ENCODE measurements around the gene MUC15. TPM values are rescaled to one million over a fixed set of nuclear protein-coding genes. Genes with fewer than 3 reads are reported as not detected.

The MUC15 gene
- total RNA-seq, 1 donor from 2014 or later: not detected

DNA sequence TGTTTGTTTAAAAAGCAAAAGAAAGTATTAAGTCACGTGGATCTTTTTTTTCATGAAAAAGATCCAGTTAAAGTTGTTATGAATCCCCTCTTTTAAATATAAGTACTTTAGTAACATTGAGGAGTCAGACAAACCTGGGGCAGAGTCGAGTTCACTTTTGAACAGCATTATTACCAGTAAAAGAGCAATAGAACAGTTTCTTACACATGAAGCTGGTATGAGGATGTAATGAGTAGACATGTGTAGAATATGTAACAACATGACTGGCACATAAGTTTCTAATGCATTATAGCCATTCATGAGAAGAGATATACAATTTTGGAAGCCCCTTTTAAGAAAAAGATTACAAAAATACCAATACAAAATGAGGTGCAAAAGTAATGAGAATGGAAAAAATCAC, 7.6 kb upstream of the MUC15 start:
- no peak for ATAC-seq
- DNase-seq (ENCODE audit: missing footprints): no peak
- intact Hi-C loops (cut with DNase I): no loop called here

DNA sequence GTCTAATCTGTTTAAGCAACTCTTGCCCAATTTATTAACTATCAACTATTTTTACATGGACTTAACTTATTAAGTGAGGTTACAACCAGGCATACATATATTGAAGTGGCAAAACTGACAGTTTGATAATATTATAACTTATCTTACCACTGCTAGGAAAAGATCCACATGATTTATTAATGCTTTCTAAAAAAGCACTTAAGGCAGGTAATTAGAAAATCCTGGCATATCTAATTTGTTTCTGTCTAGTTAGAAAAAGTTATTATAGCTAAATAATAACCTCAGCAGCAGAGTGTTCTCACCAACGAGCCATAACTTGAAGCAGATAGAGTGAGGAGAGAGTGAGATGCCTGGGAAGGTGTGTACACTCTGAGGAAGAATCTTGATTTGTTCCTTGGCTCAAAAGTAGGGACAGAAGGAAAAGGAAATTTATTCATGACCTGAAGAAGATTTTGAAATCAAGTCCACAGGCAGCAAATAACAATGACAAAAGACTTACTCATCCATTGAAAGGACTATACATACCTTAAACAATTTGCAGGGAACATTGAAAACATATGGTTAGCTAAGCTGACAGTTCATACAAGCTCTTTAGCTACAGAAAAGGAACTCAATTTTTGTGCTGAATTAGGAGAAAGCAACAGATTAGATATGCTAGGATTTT, 7.1 kb upstream of the MUC15 start:
- DNase-seq (ENCODE audit: missing footprints): no peak
- intact Hi-C loops (cut with DNase I): no loop called here
- no peak for ATAC-seq

DNA sequence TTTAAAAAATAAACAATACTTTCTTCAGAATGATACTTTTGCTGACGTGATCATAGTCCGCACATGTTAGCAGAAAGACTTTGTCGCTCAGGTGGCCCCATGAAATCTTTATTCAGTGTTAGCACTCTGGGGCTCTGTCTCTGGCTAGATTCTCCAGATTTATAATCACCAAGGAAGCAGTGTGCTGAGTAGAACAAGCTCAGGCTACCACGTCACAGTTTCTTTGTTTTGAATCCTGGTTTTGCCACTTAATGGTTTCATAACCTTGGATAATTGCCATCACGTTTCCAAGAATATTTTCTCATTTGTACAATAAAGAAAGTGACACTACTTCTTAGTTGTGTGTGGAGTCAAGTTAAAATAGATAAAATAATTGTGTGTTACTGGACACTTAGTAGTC, 3.9 kb upstream of the MUC15 start:
- ATAC-seq: no peak
- DNase-seq (ENCODE audit: missing footprints): no peak

DNA sequence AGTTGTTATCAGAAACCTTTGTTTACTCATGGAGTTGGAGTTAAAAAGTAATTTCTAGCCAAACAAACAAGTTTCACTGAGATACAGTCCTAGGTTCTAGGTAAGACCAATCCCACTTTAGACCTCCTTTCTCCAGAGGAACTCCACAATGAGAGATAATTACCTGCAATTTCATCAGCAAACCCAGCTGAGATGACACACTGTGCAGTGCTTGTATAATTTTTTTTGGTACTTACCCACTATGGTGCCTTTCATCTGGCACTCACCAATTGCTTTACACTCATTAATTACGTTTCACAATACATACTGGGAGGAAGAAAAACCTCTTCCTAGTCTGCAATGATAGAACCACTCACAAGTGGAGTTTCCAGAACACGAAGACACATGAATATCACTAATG, 1.8 kb upstream of the MUC15 start:
- ATAC-seq (no peak), DNase-seq (ENCODE audit: missing footprints) (no peak)
- intact Hi-C loops (cut with DNase I): no loop called here

More for the DNA sequence above, 3.9 kb upstream of the MUC15 start:
- intact Hi-C loops (cut with DNase I): no loop called here

DNA sequence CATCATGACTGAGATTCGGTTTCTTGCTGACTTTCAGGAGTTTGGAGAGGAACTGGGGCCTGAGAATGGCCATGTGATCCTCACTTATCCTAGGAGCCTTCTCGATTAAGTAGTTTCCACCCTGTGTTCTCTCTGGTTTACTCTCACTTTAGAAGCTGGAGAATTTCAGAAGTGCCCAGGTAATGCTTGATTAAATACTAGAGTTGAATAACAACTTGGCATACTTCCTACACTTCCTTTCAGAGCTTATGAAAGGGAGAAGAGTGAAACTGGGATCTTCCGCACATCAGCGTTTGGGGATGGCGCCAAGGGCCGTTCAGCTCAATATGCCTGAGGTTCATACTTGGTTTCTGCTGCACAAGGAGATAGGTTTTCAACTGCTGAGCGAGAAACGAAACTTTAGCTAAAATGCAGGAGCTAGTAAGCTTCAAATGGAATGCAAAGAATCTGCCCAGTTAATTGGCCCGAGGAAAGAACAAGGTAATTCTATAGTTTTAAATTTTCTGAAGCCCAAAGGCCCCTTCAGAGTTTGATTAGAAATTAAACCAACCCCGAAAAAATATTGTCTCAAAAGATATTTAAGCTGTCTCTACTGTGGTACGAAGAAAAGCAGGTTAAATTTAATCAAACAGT, 823 bp upstream of the MUC15 start:
- ATAC-seq (no peak), DNase-seq (ENCODE audit: missing footprints) (no peak)
- intact Hi-C loops (cut with DNase I): no loop called here

DNA sequence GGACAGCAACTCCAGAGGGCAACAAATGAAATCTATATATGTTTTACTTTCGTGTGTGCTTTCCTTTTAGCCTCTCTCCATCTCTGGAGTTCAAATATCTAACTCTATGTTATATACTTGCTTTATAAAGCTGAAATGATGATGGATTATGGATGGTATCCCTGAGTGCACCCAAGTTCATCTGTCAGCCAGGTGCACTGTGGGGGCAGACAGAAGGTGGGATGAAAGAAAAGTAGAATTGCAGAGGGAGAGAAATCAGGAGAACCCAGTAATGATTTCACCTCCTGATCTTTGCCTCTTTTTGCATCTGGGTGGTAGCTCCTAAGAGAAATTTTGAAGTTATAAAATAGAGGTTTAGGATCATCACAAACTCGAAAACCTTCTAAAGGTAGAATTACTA, 2.4 kb downstream of the MUC15 start:
- DNase-seq (ENCODE audit: missing footprints) (no peak), ATAC-seq (no peak)
- intact Hi-C loops (cut with DNase I): no loop called here

DNA sequence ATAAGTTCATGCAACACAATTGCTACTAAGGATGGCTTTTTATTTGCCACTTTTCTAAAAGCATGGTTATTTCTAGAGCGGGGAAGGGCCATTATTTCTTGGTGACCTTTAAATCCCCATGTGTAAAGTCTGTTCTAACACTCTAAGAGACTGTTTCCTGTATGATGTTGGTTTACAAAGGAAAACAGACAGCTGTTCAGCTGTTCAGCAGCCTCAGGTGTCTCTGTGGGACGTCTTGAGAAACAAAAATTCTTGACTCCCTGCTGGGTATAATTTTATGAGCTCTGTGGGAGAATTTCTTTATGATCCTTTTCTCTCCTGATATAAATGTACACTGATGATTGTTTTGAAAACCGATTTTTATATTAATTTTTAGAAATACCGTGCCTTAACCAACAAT, 13.9 kb downstream of the MUC15 start:
- DNase-seq (ENCODE audit: missing footprints) (no peak), ATAC-seq (no peak)
- intact Hi-C loops (cut with DNase I): no loop called here

DNA sequence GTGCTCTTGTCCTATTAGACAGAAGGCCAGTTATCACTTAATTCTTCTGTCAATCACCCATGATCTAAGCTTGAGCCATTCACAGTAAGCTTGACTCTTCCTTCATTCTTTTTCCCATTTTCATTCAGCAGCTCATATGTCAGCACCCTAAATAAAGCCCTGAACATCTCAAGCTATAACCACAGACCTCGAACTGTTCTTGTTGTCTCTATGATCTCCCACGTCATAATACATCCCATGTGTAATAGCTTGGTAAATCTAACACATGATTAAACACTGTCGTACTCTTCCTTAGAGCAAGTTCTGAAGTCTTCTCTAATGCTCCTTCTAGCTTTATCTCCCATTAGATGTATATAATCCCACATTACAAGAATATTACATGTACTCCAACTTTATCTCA, 14.4 kb downstream of the MUC15 start:
- intact Hi-C loops (cut with DNase I): no loop called here
- DNase-seq (ENCODE audit: missing footprints) (no peak), ATAC-seq (no peak)

DNA sequence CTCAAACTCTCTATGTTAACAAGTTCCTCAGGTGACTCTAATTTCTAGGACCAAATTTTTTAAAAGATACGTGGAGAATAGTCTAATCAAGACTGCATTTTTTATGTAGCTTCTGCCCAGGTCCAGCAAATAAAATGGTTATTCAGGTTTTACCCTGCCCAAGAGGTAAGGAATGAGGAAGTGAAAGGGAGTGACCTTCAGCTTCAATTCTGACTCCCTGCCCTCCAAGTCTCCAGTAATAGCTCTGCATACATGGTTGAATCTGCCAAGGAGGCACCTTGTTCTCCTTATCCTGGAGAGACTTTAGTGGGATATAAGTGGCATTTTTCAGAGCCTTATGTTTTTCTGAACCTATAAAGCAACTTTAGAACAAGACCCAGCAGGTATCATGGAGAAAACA, 15.5 kb downstream of the MUC15 start:
- DNase-seq (ENCODE audit: missing footprints) (no peak), ATAC-seq (no peak)
- intact Hi-C loops (cut with DNase I): no loop called here

DNA sequence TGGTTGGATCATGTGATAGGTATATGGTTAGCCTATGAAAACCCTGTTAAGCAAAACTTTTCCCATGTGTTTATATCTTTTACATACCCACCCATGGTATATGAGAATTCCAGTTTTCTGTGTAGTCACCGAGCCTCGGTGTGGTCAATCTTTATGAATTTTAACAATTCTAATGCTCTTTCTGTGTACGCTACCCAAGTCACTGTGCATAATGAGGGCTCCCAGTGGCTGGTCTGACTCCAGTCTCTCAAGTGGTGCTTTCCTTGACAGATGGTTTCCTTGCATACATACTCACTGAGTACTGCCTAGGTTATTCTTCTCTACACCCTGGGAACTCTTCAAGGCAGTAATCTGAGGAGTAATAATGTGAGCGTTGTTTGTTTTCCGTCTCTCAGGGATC, 17.6 kb downstream of the MUC15 start:
- intact Hi-C loops (cut with DNase I): no loop called here
- DNase-seq (ENCODE audit: missing footprints) (no peak), ATAC-seq (no peak)

DNA sequence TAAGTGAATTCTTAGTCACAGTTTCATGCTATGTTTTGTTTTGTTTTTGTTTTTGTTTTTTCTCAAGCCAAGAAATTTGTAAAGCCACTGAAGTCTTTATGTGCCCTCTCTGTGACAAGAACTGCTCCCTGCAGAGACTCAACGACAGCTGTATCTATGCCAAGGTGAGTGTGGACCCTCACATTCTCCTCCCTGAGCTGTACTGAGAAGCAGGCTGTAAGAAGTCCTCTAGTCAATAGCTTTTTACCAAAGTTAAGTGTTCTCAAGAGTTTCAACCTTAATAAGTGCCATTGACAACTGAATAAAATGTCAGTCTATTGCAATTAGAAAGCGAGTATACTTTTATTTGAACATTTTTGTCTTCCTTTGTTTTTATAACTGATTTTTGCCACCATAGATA, 18.9 kb downstream of the MUC15 start:
- DNase-seq (ENCODE audit: missing footprints): no peak
- no peak for ATAC-seq
- intact Hi-C loops (cut with DNase I): no loop called here

DNA sequence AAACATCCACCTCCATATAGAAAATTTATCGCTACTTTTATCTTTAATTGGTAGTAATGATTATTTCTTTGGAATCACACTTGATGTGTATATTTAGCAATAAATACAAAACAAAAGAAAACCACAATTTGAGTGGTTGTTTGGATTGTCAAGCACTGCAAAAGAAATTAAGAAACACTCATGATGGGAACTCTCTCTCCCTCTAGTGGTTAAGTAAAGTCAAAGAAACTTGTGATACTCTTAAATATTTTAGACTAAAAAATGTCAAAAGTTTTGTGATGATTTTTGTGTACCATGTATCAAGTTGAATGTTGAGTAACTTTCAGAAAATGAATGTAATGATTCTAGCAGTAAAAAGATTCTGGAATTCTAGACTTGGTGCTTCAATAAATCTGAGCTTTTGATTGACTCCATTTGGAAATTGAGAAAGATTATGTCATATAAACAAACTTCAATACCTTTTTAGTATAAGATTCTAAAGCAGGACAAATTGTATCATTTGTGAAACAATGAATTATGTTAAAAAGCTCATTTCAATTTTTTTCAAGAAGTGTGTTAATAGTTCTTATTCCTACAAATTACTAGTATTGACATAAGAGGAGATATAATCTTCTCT, 20.8 kb downstream of the MUC15 start:
- intact Hi-C loops (cut with DNase I): no loop called here
- DNase-seq (ENCODE audit: missing footprints): no peak
- no peak for ATAC-seq

DNA sequence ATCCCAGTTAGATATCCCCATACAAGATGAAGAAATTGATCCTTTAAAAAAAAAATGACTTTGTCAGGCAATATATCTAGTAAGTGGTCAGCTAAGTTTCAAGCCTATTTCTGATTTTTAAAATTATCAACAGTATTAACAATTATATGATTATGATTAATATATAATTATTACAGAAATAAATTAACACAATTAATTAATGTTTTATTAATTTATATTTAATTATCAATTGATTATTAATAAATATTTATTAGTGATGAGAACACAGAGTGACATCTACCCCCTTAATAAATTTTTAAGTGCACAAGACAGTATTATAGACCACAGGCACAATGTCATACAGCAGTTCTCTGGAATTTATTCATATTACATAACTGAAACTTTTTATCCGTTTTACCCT, 22.0 kb downstream of the MUC15 start:
- intact Hi-C loops (cut with DNase I): no loop called here
- no peak for ATAC-seq
- no peak for DNase-seq (ENCODE audit: missing footprints)

DNA sequence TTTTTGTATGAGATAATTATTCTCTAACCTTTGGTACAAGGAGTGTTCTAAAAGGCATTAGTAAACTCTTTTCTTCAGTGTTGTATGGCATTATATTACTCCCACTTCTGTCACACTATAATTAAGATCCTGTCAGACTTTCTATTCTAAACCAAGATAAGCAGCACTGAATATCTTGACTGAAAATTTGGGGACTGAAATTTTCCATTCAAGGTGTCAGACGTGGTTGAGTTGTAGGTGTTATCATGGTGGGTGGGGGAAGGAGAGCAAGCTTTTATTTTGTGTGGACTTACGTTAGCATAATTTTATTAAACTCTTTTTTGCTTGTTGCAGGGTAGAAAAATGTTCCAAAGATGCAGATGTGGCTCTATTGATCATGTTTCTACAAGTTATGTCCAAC, 22.9 kb downstream of the MUC15 start:
- DNase-seq (ENCODE audit: missing footprints): no peak
- ATAC-seq: no peak
- intact Hi-C loops (cut with DNase I): no loop called here

DNA sequence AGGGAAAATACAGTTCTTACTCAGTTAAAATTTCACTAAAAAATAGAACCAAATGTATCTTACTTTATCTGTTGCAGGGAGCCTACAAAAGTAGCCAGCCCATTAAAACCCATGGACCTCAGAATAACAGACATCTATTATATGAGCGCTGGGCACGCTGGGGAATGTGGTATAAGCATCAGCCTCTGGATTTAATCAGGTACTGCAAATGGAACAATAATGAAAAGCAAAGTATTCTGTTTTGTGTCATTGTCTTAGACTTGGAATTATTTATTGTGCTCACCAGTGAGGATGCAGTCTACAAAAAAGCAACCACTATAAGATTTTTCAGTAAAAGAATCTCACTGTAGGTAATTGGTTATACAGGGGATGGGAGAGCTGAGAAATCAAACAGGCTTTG, 30.2 kb downstream of the MUC15 start:
- ATAC-seq: no peak
- no peak for DNase-seq (ENCODE audit: missing footprints)
- intact Hi-C loops (cut with DNase I): no loop called here

DNA sequence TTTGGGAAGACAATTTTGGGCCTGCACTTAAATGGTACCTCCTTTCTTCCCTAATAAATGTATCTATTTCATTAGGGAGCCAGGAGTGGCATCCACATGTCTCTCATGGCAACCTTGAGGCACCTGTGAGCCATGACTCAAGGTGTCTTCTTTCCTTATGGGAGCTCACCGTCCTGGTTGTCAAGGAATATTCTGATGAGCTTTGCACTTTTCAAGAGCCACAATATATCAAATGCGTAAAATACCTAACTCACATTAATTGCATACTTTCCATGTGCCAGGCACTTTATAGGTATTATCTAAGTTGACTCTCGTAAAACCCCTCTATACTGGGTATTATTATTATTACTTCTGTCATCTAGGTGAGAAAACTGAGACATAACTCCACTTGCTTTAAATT, 32.5 kb downstream of the MUC15 start:
- ATAC-seq (no peak), DNase-seq (ENCODE audit: missing footprints) (no peak)
- intact Hi-C loops (cut with DNase I): no loop called here

DNA sequence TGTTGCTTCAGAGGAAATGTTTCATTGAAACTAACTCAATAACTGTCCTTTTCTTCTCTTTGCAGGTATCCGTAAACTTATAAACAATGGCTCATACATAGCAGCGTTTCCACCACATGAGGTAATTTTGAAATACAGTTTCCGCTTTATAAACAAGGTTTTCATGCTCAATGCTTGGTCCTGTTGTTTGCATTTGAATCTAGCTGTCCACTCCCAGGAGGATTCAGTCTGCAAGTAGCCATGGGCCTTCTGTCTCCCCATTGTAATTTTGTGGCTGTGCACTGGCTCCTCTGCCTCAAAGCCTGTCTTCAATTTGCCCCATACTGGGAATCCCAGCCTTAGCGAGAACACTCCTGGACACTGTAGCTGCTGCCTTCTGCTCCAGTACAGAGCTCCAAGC, 34.7 kb downstream of the MUC15 start:
- ATAC-seq (no peak), DNase-seq (ENCODE audit: missing footprints) (no peak)
- intact Hi-C loops (cut with DNase I): no loop called here

DNA sequence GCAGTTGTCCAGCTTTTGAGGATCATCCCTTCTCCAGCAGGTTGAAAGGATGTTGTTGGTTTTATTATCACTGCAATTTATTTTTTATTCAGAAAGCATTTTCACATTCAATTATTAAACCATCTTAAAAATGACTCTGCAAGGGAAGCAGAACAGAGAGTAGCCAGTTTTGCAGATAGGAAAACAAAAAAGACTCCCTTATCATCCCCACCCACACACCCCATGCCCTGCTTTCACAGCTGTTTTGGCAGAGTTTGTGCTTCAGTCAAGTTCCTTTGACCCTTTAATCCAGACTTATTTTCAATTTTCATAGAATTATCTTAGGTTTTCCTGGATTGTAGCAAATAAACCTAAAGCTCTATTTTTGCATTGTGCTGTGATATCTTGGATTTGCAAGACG, 44.4 kb downstream of the MUC15 start:
- DNase-seq (ENCODE audit: missing footprints) (no peak), ATAC-seq (no peak)
- intact Hi-C loops (cut with DNase I): no loop called here

DNA sequence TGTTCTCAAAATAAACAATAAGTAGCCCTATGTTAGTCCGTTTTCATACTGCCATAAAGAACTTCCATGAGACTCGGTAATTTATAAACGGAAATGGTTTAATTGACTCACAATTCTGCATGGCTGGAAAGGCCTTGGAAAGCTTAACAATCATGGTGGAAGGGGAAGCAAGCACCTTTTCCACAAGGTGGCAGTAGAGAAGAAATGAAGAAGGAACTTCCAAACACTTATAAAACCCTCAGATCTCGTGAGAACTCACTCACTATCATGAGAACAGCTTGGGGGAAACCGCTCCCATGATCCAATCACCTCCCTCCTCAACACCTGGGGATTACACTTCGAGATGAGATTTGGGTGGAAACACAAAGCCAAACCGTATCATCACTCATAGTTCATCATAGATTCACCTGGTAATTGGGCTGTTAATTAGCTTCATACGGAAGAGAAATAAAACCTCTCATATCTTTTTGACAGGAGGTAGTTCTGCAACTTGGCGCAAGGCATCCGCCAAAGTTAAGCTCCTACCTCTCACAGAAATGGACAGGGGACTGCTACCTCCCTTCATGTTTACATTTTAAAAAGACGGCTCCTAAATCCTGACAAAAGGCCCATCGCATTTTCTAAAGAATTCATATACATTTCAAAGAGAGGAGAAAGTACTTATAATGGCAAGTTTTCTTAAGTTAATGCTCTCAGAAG, 49.0 kb downstream of the MUC15 start:
- no peak for ATAC-seq
- no peak for DNase-seq (ENCODE audit: missing footprints)
- intact Hi-C loops (cut with DNase I): no loop called here

DNA sequence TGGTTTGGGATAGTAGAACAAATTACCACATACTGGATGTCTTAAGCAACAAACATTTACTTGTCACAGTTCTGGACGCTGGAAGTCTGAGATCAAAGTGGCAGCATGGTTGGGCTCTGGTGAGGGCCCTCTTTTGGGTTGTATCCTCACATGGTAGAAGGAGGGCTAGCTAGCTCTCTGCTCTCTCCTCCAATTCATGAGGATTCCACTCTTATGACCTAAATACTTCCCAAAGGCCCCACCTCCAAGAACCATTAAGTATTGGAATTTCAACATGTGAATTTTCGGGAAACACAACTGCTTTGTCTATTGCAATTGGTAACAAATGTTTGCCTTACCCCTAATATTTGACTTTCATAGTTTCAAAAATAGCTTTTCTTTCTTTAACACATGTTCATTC, 52.6 kb downstream of the MUC15 start:
- DNase-seq (ENCODE audit: missing footprints) (no peak), ATAC-seq (no peak)
- intact Hi-C loops (cut with DNase I): no loop called here
